HL-60 (cell line): Measurements from ENCODE around the gene CALN1.

Source experiments
- DNase-seq, 2 experiments: peaks; one replicate each; pipeline ENCODE4 v3.0.0-alpha.2; 2010 to 2020; ENCODE audit warnings: low read depth in 1 of 2, low spot score in 1 of 2
- H3K27ac ChIP-seq: fragments of 250-450 bp; sonication (Bioruptor Pico); replicated peaks from 2 replicates; pipeline ENCODE4 v1.5.1; 2020; ENCODE audit warnings: mild to moderate bottlenecking, moderate library complexity
- H3K27me3 ChIP-seq: fragments of 250-450 bp; sonication (Bioruptor Pico); 2 replicates; pipeline ENCODE4 v1.5.1; 2021; ENCODE audit warnings: mild to moderate bottlenecking, moderate library complexity; ENCODE audit not compliant: insufficient read depth, poor library complexity, severe bottlenecking
- H3K4me3 ChIP-seq: replicated peaks from 2 replicates; pipeline ENCODE4 v1.5.1; 2011; ENCODE audit warnings: mild to moderate bottlenecking, control low read depth, low read length; ENCODE audit not compliant: insufficient read depth
- CTCF ChIP-seq: IDR thresholded peaks from one replicate; pipeline ENCODE4 v1.5.1; 2011; ENCODE audit warnings: low read length, control low read depth, inconsistent platforms; ENCODE audit not compliant: insufficient read depth
- GABPA ChIP-seq: IDR thresholded peaks from 2 replicates; pipeline ENCODE4 v1.6.1; 2012; ENCODE audit warnings: low read depth
- POLR2AphosphoS5 ChIP-seq: IDR thresholded peaks from 2 replicates; pipeline ENCODE4 v1.6.1; 2012; ENCODE audit warnings: low read depth
- REST ChIP-seq: IDR thresholded peaks from 2 replicates; pipeline ENCODE4 v1.6.1; 2012; ENCODE audit warnings: low read depth; ENCODE audit not compliant: insufficient replicate concordance
- SPI1 ChIP-seq: IDR thresholded peaks from 2 replicates; pipeline ENCODE4 v1.6.1; 2012; ENCODE audit warnings: low read depth, mild to moderate bottlenecking, borderline replicate concordance

The CALN1 gene

GRCh38 chr7:72030994-72031667 is 381.0 kb downstream of the CALN1 start:
- TF ChIP-seq SPI1 (no peak), REST (no peak), POLR2AphosphoS5 (no peak), CTCF (no peak), GABPA (no peak)
- no peaks in the 10 kb centered on the region for H3K27me3 ChIP-seq
- no peak for DNase-seq
- H3K27ac ChIP-seq, result no peak overlapping the region
- H3K4me3 ChIP-seq, result no peak overlapping the region

- TF ChIP-seq SPI1, result no peak
- TF ChIP-seq REST, result no peak
- TF ChIP-seq POLR2AphosphoS5, result no peak
- TF ChIP-seq CTCF, result no peak
- no peak for TF ChIP-seq GABPA
- H3K27ac ChIP-seq, result no peak overlapping the region
- no peak for DNase-seq
- no peaks in the 10 kb centered on the region for H3K27me3 ChIP-seq
- H3K4me3 ChIP-seq, result no peak overlapping the region
These were observed 383.9 kb downstream of the CALN1 start for GRCh38 chr7:72028267-72028666.

- DNase-seq, result no peak
- H3K27me3 ChIP-seq, result no peaks in the 10 kb centered on the region
- TF ChIP-seq CTCF, result no peak
- no peak for TF ChIP-seq SPI1
- no peak for TF ChIP-seq GABPA
- TF ChIP-seq REST, result no peak
- no peak for TF ChIP-seq POLR2AphosphoS5
- H3K27ac ChIP-seq, result no peak overlapping the region
- H3K4me3 ChIP-seq, result no peak overlapping the region
These were observed 386.7 kb downstream of the CALN1 start for GRCh38 chr7:72025381-72025960.
